ENCODE measurements around the gene ETNK1.
A peak's percentile ranks its signal among the peaks of the same experiment; 100 is the strongest.
"Not testable (repeated sequence)": the region's sequence is repeated elsewhere in the genome, so short reads cannot be mapped to it uniquely, and the experiment has no call there.

The ETNK1 gene, protein sequence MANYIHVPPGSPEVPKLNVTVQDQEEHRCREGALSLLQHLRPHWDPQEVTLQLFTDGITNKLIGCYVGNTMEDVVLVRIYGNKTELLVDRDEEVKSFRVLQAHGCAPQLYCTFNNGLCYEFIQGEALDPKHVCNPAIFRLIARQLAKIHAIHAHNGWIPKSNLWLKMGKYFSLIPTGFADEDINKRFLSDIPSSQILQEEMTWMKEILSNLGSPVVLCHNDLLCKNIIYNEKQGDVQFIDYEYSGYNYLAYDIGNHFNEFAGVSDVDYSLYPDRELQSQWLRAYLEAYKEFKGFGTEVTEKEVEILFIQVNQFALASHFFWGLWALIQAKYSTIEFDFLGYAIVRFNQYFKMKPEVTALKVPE

DNA sequence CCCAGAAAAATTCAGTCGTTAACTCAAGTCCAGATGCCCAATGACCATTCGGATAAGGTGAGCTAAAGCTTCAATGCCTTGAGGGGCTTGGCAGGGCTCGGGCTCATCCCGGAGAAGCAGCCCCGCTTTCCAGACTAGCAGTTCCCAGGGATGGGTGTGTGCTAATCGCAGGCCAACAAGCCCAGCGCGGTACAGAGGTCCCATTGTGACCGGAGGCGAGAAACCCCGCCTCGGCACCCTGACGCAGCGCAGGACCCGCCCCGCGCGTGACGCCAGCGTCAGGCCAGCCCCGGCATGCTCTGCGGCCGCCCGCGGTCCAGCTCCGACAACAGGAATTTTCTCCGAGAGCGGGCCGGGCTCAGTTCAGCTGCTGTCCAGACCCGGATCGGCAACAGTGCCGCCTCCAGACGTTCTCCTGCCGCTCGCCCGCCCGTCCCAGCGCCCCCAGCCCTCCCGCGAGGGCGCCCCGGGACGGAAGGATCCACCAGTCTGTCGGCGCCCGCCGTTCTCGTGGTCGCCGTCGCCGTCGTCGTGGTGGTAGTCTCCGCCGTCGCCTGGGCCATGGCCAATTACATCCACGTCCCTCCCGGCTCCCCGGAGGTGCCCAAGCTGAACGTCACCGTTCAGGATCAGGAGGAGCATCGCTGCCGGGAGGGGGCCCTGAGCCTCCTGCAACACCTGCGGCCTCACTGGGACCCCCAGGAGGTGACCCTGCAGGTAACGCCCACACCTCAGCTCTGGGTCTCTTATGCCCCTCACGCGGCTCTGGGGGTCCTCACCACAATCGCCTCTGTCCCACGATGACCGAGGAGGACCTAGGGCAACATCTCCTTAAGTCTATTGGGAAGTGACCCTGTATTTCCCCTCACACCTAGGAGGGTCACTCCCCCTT is at the start of gene ETNK1:
Gene ETNK1 (plus strand): TSS at position 302 of the 892 bp plus-strand sequence. CDS start 260 bp downstream, at position 562.
- peak; percentile 86 for DNase-seq

DNA sequence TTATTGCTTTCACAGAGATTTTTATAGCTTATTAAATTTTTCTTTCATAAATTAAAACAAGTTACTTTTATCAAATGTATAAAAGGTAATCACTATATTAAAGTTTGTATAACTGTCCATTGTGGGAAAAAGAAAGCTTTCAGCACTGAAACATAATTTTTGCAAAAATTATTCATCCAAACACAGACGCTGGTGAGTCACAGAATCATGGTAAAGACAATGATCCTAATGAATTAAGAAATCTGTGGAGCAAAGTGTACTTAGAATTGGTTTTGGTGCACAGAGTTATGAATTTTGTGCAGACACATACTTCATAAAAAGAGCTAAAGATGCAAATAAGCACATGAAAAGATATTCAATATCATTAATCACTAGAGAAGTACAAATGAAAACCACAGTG is 48.9 kb upstream of the ETNK1 start:
- no peak for DNase-seq

DNA sequence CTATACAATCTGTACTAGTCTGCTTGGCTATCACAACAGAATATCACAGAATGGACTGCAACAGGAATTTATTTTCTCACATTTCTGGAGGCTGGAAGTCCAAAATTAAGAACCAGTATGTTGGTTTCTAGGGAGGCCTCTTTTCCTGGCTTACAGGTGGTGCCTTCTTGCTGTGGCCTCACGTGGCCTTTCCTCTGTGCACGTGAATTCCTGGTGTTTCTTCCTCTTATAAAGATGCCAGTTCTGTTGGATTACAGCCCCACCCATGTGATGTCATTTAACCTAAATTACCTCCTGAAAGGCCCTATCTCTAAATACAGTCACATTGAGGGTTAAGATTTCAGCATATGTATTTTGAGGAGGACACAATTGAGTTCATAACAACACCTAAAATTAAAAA is 48.5 kb upstream of the ETNK1 start:
- DNase-seq = no peak

DNA sequence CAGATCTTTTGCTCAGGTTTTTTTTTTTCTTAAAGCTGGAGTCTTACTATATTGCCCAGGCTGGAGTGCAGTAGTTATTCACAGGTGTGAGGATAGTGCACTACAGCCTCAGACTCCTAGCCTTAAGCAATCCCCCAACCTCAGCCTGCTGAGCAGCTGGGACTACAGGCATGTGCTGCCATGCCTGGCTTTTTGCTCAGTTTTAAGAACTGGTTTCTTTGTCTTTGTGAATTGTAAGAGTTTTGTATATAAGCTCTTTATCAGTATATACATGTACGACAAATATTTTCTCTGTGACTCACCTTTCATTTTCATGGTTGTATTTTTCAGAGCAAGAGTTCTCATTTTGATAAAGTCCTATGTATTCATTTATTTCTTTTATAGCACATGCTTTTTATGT is 47.3 kb upstream of the ETNK1 start:
- DNase-seq = no peak

DNA sequence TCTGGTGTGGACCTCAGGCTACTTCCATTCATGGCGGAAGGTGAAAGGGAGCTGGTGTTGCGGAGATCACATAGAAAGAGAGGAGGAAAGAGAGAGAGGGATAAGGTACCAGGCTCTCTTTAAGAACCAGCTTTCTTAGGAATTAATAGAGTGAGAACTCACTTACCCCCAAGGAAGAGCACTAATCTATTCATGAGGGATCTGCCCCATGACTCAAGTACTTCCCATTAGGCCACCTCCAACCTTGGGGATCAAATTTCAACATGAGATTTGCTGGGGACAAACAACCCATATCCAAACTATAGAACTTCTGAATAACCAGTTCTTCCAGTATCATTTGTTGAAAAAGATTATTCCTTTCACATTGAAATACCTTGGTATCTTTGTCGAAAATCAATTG is 46.6 kb upstream of the ETNK1 start:
- DNase-seq = no peak

DNA sequence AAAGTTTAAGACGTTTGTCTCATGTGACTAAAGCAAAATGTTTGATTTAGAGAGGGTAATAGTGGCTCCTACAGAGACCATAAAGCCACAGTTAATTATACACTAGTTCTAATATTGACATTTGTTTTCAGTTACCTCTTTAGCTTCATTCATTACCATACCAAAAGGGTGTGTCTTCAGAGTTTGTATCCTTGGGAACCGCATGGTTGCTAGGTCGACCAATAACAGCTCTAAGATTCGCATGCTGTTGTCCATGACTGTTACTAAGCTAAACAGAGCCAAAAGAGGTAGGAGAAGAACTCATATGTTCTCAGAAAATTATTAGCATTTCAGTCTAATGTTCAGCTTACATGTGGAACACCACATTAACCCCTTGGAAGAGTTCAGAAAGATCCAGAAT is 36.2 kb upstream of the ETNK1 start:
- DNase-seq = no peak

DNA sequence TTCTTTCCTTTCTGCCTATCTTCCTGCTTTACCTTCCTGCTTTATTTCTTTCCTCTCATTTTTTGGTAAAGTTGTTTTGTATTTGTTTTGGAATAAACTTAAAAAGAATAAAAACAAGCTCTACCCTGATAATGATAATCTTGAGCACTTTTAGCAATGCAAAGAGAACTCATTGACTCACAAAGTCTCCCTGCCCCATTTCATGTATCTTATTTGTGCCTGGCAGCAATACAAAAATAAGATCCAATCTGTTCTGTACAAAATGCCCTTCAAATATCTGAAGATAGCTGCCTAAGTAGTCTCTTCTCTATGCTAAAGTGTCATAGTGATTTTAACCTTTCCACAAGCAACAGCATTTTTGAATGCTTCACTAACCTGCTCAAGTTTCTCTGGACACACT is 31.1 kb upstream of the ETNK1 start:
- DNase-seq = no peak

DNA sequence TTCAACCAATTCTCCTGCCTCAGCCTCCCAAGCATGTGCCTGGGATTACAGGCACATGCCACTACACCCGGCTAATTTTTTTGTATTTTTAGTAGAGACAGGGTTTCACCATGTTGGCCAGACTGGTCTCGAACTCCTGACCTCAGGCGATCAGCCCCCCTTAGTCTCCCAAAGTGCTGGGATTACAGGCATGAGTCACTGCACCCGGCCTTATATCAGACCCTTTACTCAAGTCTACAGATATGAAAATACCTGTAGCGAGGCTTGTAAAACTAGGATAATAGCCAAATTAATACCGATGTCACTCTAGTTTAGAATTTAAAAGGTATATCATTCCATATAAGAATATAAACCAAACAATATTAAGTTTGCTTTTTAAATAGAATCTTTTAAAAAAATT is 27.4 kb upstream of the ETNK1 start:
- DNase-seq = not testable (repeated sequence)

DNA sequence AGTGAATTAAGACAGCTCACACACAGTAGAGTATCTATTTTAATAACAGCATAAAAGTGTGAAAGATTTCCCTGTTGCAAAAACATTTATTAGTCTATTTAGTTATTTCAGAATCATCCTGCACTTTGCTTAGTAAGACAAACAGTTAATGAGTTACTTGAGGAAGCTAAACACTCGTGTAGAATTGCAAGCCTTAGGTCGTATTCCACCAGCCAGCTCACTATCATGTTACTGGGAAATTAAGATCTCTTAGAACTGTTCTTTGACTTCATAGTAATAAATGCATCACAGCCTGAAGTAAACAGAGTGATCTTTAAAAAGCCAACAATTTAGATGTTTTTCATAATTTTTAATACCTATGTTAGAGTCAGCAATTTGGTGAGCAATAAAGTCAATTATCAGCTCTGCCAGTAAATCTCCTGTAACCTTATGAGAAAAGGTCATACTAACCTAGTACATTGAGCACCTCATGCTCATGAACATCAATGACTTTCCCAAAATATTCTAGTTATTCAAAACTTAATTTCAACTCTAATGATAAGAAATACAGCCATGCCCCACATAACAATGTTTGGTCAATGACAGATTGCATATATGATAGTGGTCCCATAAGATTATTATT is 26.7 kb upstream of the ETNK1 start:
- DNase-seq = no peak

DNA sequence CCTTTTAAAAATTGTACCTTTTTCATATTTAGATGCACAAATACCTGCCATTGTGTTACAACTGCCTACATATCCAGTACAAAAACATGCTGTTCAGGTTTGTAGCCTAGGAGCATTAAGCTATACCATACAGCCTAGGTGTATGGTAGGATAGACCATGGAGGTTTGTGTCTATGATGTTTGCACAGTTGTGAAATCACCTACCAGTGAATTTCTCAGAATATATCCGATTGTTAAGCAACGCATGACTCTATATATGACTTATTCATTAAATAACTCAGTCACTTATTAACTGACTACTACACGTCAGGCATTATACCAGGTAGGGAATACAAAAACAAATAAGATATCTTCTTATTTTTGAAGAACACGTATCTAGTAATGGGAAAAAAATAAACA is 26.2 kb upstream of the ETNK1 start:
- DNase-seq = no peak

DNA sequence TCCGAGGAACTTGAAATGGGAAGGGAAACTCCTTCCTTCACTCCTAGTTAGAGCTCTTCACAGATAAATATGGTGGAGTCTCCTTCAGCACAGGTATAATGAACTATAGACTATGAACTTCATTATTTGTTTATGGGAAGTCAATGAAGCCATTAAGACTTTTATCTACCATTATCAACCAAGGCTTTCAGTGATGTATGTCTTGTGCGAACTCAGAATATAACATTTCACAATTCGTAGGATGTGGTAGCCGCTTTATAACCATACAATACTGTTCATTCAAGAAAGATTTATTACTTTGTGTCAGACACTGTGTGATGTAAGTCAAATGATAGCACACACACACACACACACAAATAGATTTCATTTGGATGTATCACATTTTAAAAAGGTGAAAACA is 24.8 kb upstream of the ETNK1 start:
- no peak for DNase-seq

DNA sequence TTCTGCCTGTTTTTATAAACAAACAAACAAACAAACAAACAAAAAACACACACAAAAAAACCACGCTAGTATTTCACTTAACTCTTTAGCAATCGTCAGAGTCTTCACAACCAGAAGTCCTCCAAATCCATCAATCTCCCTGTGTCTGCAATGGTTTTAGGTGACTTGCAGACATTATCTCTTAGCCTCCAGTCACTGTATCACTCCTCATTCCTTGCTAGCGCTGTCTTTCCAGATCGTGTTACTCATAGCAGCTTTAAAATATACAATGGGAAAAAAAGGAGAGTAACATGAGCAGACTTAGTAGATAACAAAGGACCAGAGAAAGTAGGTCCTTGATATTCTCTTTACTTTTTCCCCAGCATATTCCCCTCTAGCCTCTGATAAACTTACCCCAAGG is 15.5 kb upstream of the ETNK1 start:
- DNase-seq = no peak

DNA sequence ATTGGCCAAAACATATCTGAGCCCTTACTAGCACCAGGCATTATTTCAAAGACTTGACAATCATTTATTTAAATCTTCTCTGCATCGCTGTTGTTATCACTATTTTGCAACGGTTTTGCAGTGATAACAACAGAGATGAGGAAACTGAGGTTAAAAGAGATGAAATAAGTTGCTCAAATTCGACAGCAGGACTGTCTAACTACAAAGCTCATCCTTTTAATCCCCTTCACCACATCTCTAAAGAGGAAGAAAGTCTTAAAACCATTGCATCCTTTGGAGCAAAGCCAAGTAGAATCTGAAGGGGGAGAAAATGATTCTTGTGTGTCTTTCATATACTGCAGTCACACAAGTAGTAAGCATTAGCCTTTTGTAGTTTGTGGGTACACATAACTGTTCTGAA is 14.8 kb upstream of the ETNK1 start:
- no peak for DNase-seq

DNA sequence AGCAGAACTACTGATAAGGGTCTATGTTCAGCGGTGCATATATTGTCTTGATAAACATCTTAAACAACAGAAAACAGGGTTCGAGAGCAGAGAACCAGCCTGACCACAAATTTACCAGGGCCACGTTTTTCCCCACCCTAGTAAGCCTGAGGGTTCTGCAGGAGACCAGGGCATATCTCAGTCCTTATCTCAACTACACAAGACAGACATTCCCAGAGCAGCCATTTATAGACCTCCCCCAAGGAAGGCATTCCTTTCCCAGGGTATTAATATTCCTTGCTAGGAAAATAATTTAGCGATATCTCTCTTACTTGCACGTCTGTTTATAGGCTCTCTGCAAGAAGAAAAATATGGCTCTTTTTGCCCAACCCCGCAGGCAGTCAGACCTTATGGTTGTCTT is 12.1 kb upstream of the ETNK1 start:
- not testable (repeated sequence) for DNase-seq

DNA sequence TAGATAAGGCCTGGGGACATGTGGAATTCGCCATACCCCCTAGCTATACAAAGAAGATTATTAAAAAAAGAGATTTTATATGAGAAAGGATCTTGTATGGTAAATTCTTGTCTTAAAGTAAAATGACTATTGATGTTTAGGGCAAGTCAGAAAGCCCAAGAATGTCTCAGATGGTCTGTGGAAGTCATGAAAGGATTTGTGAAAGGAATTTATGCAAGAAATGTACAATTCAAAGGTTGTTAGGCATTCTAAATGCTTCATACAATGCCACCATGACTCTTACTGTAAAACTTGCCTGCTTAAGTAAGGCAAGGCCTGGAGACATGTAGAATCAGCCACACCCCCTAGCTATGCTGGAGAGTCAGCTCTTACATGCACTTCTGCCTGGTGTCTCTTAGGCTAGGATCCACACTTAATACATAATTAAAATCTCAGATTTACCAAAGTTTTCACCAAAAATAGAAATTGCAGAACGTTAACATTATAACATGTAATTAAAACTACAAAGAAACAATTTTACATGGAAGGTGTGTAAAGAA is 8.9 kb upstream of the ETNK1 start:
- DNase-seq = no peak

DNA sequence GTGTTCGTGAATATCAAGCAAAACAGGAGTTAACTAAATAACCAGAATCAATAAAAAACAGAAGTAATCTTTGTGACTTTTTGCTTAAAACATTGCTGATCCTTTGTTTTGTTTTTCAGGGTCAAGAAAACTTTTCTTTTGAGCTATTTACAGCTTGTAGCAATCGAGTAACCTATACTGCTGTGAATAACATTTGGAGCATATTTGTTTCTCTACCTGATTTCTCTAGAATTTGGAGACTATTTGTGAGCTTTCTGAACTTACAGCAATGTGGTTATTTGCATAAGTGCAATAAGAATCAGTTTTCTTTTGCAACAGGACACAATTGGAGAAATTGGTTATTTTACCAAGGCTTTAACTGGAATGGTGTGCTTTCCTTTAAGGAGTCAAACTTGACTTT is 7.3 kb upstream of the ETNK1 start:
- no peak for DNase-seq

DNA sequence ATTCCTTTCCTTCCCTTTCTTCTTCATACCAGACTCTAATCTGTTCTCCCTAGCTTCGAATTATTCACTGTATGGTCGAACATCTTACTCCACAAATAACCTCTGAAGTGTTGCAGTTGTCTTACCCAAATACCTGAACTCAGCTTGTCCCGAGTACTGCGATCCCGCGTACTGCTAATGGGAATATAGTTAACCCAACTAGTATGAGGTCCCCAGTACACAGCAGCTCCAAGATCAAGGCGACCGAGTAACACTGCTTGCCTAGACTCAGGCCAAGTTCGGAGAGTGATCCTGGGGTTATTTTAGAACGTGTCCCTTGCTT is 462 bp upstream of the ETNK1 start:
- DNase-seq = no peak

DNA sequence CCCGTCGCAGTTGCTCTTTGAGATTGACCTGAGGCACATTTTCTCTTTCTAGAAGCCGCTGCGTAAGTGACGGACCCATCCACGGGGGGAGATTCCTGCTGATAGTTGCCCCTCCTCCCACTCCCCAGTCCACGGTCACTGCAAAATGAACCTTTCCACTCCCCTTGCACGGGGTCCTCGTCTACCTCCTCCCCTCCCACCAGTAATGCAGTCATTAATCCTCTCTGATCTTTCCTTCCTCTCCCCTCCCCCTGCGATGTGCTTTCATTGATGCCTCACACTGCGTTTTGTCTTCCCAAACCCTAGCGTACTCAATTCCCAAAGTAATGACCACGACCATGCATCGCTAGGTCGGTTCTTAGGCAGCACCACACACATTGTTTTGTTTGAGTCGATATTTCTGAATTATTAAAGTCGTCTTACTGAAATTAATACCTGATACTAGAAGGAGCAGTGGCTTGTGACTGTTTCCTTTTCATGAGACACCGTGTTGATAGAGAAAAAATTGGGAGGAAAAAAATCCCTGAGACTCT is 857 bp downstream of the ETNK1 start:
- peak; percentile 22 for DNase-seq

DNA sequence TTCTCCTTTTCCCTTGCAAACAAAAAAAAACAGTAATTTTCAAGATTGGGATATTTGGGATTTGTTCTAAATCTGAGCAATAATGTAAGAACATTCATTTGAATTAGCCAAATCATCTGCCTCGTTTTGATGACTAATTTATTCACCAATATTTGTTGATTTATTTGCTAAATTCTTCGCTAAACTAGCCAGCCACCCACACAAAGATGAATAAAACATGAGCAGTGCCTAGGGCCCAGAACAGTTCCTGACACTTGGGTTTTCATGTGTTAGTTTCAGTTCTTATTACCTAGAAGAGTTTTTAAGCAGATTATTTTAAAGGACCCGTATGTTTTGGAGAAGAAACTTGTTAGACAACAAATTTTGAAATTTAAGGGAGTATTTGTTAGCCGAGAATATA is 1.4 kb downstream of the ETNK1 start:
- no peak for DNase-seq

DNA sequence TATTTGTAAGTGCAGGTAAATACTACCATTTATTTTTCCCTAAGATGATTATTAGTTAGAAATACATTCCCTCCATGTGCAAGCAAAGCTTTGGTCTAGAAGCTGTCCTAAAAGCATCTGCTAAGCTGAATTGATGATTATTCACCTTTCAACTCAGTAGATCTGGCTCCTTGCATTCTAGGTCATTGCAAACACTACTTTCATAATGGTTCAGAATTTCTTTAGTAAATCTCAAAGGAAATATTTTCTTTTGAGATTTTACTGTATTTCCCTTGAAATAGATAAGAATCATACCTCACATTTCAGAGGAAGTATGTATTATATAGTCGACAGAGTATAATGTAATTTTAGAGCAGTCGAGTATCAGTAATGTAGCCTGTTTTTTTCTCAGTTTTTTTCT is 2.4 kb downstream of the ETNK1 start:
- DNase-seq = no peak

DNA sequence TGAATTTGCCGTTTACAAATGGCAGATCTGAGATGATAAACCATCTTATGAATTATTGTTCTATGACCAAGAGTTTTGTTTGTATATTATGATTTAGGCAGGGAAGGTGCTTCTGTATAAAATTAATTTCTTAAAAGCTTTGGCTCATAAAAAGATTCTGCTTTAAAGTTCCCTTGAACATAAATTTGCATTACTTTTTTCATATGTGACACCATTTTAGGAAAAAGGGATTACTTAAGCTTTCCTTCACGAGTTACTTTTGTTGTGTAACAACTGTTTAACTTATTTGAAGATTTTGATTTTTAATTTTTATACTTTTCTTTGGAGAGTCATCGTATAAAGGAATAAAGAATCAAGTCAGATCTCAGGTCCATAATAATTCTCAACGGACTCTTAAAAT is 3.3 kb downstream of the ETNK1 start:
- DNase-seq = no peak

DNA sequence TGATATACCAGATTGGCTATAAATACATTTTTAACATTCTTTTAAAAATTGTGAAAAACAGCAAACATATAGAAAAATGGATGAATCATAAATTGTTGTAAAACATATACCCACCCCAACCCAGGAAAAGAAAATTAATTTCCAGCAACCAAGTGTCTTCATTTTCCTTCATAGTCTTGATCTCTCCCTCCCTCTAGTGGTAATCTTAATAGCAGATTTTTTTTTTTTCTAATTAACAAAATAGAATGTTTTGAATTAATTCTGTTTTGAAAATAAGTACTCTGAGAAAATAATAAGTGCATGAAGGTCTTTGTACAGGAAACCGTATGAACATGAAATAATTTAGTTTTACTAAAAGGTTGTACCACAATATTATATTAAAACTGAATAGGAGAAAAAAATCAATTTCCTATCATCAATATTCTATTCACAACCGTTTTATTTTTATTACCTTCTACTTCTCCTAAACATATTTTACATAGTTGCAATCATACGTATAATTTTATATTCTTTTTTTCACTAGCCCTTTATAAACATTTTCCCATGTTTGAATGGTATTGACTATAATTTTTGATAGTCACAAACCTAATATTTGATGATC is 7.0 kb downstream of the ETNK1 start:
- DNase-seq = no peak

DNA sequence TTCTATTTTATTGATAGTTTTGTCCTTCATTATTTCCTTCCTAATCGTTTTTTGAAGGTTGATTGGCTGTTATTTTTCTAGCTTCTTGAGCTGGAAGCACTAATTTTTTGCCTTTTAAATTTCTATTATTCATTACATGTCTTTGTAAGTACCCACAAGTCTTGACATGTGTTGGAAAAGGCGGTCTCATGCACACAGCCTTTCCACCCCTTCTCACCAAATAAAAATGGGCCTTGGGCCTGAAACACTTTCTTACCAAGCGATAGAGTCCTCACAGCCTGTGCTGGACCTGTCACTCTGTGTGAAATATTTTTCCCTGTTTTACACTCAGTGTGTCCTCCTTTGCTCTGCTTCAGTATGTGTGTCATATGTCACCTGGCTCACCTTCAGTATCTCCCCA is 9.9 kb downstream of the ETNK1 start:
- no peak for DNase-seq

Data from activated naive CD4-positive, alpha-beta T cell treated with anti-CD3 and anti-CD28 coated beads, Interleukin-2, amount 50 U/mL, for 16 hours (primary cell).